Bronchial epithelial cell (primary cell): ENCODE measurements around the gene MVK. TPM values are rescaled to one million over a fixed set of nuclear protein-coding genes. Genes with fewer than 3 reads are reported as not detected.
A peak's percentile ranks its signal among the peaks of the same experiment; 100 is the strongest.

ENCODE experiments used
- DNase-seq: peaks from one replicate; pipeline ENCODE4 v3.0.0-alpha.2; 2010; ENCODE audit warnings: low read depth
- FAIRE-seq: peaks from 2 replicates; lab custom pipeline; 2011; peaks lifted over from hg19 to GRCh38; lab: Jason Lieb, UNC
- H3K27me3 ChIP-seq: 2 replicates; pipeline ENCODE4 v1.5.1; 2011; ENCODE audit warnings: low read length; ENCODE audit not compliant: control insufficient read depth, insufficient read depth
- H3K36me3 ChIP-seq: 2 replicates; pipeline ENCODE4 v1.5.1; 2011; ENCODE audit warnings: low read length; ENCODE audit not compliant: control insufficient read depth, insufficient read depth
- H3K4me3 ChIP-seq: 2 replicates; pipeline ENCODE4 v1.5.1; 2011; ENCODE audit warnings: mild to moderate bottlenecking, low read depth, low read length, control low read depth
- total RNA-seq: library from RNA; depleted of rRNA; stranded (reverse); fragments of >200 nt; gene quantifications from 2 replicates; pipeline ENCODE4 v1.2.1, GENCODE V29; 2014
- TF ChIP-seq, protein P1 (sequence below): IDR thresholded peaks from 2 replicates; pipeline ENCODE4 v1.5.1; 2011; ENCODE audit warnings: mild to moderate bottlenecking, moderate library complexity, low read length, control low read depth, inconsistent platforms; ENCODE audit not compliant: insufficient read depth, severe bottlenecking

MVK gene
- total RNA-seq, 1 donor from 2014 or later = 16.1 TPM

DNA sequence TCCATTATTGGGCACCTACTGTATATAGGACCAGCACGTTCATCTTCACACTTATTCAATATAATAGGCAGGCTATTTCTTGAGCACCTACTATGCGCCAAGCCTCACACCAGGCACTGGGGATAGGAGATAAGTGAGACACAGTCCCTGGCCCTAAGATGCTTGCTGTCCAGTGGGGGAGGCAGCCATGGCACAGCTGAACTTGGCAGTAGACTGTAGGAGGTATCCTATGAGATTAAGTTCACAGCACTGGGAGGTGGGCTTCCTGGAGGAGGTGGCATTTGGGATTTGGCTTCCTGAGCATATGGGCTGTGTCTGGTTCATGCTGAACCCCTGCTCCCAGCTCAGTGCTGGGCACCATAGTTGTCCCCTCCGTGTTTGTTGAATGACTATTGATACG, 65.1 kb downstream of the MVK start:
- TF ChIP-seq, protein P1, sequence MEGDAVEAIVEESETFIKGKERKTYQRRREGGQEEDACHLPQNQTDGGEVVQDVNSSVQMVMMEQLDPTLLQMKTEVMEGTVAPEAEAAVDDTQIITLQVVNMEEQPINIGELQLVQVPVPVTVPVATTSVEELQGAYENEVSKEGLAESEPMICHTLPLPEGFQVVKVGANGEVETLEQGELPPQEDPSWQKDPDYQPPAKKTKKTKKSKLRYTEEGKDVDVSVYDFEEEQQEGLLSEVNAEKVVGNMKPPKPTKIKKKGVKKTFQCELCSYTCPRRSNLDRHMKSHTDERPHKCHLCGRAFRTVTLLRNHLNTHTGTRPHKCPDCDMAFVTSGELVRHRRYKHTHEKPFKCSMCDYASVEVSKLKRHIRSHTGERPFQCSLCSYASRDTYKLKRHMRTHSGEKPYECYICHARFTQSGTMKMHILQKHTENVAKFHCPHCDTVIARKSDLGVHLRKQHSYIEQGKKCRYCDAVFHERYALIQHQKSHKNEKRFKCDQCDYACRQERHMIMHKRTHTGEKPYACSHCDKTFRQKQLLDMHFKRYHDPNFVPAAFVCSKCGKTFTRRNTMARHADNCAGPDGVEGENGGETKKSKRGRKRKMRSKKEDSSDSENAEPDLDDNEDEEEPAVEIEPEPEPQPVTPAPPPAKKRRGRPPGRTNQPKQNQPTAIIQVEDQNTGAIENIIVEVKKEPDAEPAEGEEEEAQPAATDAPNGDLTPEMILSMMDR = no peak
- Histone ChIP-seq H3K27me3 (no peaks in the 10 kb centered on the region), H3K36me3 (no peaks in the 10 kb centered on the region), H3K4me3 (no peak overlapping the region)
- FAIRE-seq (no peak), DNase-seq (no peak)

DNA sequence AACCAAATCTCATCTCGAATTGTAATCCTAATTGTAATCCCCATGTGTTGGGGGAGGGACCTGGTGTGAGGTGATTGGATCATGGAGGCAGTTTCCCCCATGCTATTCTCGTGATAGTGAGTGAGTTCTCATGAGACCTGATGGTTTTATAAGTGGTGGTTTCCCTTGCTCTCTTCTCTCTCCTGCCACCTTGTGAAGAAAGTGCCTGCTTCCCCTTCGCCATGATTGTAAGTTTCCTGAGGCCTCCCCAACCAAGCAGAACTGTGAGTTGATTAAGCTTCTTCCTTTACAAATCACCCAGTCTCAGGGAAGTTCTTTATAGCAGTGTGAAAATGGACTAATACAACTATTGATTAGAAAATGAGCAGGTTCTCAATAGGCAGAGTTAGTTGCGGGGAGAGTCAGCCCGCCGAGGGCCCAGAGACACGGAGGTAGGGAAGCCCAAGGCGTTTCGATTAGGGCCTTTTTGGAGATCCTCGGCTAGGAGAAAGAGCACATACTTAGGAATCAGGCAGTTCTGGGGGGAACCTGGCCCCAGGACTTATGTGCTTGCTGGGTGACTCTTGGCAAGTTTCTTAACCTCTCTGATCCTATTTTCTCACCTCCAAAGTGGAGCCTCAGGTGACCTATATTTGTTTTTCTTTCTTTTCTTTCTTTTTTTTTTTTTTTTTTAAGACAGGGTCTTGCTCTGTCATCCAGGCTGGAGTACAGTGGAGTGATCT, 65.7 kb downstream of the MVK start:
- no peak for DNase-seq
- FAIRE-seq = peak; percentile 18
- Histone ChIP-seq H3K4me3 (no peak overlapping the region), H3K27me3 (no peaks in the 10 kb centered on the region), H3K36me3 (no peaks in the 10 kb centered on the region)
- TF ChIP-seq, protein P1 = no peak

DNA sequence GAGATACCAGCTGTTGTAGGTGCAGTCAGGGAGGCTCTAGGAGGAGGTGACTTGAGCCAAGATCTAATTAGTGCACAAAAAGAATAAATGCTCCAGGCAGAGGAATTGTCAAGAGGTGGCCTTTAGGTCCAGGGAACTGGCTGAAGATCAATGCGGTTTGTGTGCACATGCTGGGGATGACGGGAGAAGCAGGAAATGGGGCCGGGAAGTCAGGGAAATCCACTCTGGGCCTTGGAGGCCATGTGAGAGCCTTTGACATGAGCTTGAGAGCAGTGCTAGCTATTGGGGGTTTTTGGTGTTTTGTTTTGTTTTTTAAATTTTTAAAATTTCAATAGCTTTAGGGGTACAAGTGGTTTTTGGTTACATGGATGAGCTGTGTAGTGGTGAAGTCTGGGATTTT, 67.4 kb downstream of the MVK start:
- TF ChIP-seq, protein P1 = no peak
- no peaks in the 10 kb centered on the region for H3K36me3 ChIP-seq
- no peaks in the 10 kb centered on the region for H3K27me3 ChIP-seq
- no peak for FAIRE-seq
- no peak for DNase-seq
- no peak overlapping the region for H3K4me3 ChIP-seq

DNA sequence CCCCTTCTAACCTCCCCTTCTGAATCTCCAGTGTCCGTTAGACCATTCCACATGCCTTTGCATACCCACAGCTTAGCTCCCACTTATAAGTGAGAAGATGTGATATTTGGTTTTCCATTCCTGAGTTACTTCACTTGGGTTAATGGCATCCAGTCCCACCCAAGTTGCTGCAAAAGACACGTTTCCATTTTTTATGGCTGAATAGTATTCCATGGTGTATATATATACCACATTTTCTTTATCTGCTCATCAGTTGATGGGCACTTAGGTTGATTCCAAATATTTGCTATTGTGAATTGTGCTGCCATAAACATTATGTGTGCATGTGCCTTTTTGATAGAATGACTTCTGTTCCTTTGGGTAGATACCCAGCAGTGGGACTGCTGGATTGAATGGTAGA, 67.8 kb downstream of the MVK start:
- H3K27me3 ChIP-seq = peaks cover 3% of the 10 kb centered on the region
- H3K36me3 ChIP-seq = no peaks in the 10 kb centered on the region
- FAIRE-seq (no peak), DNase-seq (no peak)
- TF ChIP-seq, protein P1 = no peak
- H3K4me3 ChIP-seq = no peak overlapping the region

DNA sequence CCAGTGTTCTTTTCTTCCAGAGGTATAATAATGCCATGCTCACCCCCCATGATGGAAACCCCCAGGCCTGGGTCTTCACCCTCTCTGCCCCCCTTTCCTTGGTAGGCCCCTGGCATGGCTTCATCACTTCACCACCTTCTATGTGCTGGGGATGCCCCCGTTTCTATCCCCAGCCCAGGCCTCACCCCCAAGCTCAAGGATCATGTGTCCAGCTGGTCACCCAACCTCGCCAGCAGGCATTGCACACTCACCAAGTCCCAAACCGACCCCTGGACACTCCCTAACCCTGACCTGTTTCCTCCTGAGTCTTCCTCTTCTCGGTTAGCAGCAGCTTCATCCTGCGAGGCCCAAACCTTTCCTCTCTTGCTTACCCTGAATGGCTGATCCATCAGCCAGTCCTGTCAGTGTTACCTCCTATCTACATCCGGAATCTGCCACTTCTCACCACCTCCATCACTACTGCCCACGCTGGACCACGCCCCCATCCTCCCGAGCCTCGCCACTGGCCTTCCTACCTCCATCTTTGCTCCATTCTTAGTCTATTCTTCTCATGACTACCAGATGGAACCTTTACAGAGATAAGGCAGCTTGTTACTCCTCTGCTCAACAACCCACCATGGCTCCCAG, 69.0 kb downstream of the MVK start:
- H3K4me3 ChIP-seq = no peak overlapping the region
- FAIRE-seq (no peak), DNase-seq (no peak)
- TF ChIP-seq, protein P1 = no peak
- H3K36me3 ChIP-seq = no peaks in the 10 kb centered on the region
- peaks cover 5% of the 10 kb centered on the region for H3K27me3 ChIP-seq
